Kasumi-1 (cell line): ENCODE results near the gene GSTA4.

Experiments
- DNase-seq, 2 experiments: peaks; one replicate each; lab custom pipeline; 2025; lab: John Stamatoyannopoulos, UW

The GSTA4 gene

GRCh38 chr6:52995089-52995912 is at the start of gene GSTA4:
GSTA4 (minus strand) TSS chr6:52995284; CDS start chr6:52994243, 1,041 bp downstream.
- peak; percentile 85 to 92 for DNase-seq

- DNase-seq: no peak
These were observed 49.5 kb upstream of the GSTA4 start for GRCh38 chr6:53044572-53044971.

GRCh38 chr6:53044071-53044470 is 49.0 kb upstream of the GSTA4 start:
- DNase-seq: no peak

GRCh38 chr6:53043581-53043980 is 48.5 kb upstream of the GSTA4 start:
- no peak for DNase-seq

GRCh38 chr6:53042112-53042511 is 47.0 kb upstream of the GSTA4 start:
- DNase-seq: no peak

- DNase-seq: no peak
These were observed 46.3 kb upstream of the GSTA4 start for GRCh38 chr6:53041356-53041755.

- no peak for DNase-seq
These were observed 43.5 kb upstream of the GSTA4 start for GRCh38 chr6:53038596-53038995.

GRCh38 chr6:53038141-53038540 is 43.1 kb upstream of the GSTA4 start:
- DNase-seq: no peak

- DNase-seq: peak in 1 of 2 experiments; percentile 12
These were observed 40.6 kb upstream of the GSTA4 start for GRCh38 chr6:53035549-53036213.

GRCh38 chr6:53033764-53034163 is 38.7 kb upstream of the GSTA4 start:
- DNase-seq: peak in 1 of 2 experiments; percentile 3

GRCh38 chr6:53032849-53033248 is 37.8 kb upstream of the GSTA4 start:
- DNase-seq: no peak

- DNase-seq: no peak
These were observed 36.2 kb upstream of the GSTA4 start for GRCh38 chr6:53031281-53031680.

GRCh38 chr6:53029761-53030160 is 34.7 kb upstream of the GSTA4 start:
- DNase-seq: no peak

GRCh38 chr6:53029257-53029656 is 34.2 kb upstream of the GSTA4 start:
- DNase-seq: no peak

- no peak for DNase-seq
These were observed 33.4 kb upstream of the GSTA4 start for GRCh38 chr6:53028467-53028866.

GRCh38 chr6:53027131-53027718 is 32.1 kb upstream of the GSTA4 start:
- DNase-seq: no peak

- DNase-seq: no peak
These were observed 31.4 kb upstream of the GSTA4 start for GRCh38 chr6:53026526-53026925.

GRCh38 chr6:53023323-53023722 is 28.2 kb upstream of the GSTA4 start:
- no peak for DNase-seq

- DNase-seq: peak; percentile 59 to 64
These were observed 25.1 kb upstream of the GSTA4 start for GRCh38 chr6:53020005-53020744.

- no peak for DNase-seq
These were observed 23.4 kb upstream of the GSTA4 start for GRCh38 chr6:53018446-53018845.

- DNase-seq: no peak
These were observed 20.4 kb upstream of the GSTA4 start for GRCh38 chr6:53015486-53015885.

GRCh38 chr6:53014744-53015143 is 19.7 kb upstream of the GSTA4 start:
- no peak for DNase-seq
